GM19395 (cell line): ENCODE data around the gene SMARCA1.

ENCODE experiments used
- ATAC-seq: cut with Tn5 transposase; IDR thresholded peaks from one replicate; pipeline ENCODE4 v1.9.1; 2021; ENCODE audit warnings: mild to moderate bottlenecking, moderate library complexity; ENCODE audit not compliant: unreplicated experiment

The SMARCA1 gene

DNA sequence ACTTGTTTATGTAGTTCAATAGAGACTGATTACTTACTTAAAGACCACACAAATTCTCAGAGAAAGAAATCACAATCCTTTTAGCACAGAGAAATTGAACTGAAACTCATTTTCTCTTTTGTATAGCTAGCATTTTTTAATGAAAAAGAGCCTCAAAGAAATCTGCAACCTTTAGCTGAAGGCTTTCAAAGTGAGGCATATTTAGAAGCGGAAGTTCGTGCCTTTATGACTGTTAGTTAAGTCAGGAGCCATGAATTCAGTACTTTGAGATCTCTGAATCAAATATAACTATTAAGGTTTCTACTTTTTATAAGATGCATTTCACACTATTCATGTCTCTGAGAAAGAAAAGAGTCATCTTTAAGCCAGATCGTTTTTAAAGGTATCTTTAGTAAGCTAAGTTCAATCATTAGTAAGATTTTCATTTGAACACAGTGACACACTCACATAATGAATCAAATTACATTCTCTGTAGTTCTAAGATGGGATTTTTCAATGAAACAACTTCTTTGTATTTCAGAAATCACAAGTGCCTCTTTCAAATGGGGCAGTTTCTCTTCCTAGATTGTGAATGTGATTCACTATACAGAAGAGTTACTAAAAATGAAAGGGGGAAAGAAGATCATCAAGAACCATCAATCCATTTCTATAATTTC, 61.4 kb downstream of the SMARCA1 start:
- no peak for ATAC-seq

DNA sequence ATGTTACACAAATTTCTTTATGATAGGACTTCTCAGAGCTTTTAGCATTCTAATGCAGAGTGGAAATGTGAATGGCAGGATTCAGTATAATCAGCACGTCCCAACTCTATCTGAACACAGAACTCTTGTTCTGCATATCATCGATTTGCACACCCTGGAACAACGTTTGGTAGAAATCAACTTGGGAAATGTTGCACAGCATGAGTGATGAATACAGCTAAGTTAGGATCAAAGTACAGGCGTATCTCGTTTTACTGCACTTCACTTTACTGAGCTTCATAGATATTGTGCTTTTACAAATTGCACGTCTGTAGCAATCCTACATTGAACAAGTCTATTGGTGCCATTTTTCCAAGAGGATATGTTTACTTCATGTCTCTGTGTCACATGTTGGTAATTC, 70.8 kb downstream of the SMARCA1 start:
- no peak for ATAC-seq

DNA sequence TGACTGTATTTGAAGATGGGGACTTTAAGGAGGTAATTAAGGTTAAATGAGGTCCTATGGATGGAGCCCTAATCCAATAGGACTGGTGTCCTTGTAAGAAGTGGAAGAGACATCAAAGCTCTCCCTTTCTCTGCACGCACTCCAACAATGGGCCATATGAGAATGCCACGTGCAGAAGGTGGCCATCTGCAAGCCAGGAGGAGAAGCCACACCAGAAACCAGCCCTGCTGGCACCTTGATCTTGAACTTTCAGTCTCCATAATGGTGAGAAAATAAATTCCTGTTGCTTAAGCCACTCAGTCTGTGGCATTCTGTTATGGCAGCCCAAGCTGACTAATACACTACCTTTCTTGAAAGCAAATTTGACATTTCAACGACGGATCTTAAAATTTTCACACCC, 73.2 kb downstream of the SMARCA1 start:
- ATAC-seq, result no peak

DNA sequence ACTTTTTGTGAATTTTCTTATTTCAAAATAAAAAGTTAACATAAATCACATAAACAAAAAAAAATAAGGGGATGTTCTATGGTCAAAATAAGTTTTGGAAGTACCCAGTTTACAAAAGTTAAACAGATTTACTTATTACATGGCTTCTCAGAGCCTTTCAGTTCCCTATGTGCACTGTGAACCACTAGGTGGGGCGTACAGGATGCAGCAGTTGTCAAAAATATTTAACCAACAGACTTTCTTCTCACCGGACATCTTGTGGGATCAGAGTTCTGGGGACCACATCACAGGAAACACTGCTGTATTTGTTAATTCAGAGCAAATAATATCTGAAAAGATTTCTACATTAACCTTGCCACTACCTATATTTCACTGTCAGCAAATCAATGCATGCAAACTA, 74.1 kb downstream of the SMARCA1 start:
- ATAC-seq, result no peak

DNA sequence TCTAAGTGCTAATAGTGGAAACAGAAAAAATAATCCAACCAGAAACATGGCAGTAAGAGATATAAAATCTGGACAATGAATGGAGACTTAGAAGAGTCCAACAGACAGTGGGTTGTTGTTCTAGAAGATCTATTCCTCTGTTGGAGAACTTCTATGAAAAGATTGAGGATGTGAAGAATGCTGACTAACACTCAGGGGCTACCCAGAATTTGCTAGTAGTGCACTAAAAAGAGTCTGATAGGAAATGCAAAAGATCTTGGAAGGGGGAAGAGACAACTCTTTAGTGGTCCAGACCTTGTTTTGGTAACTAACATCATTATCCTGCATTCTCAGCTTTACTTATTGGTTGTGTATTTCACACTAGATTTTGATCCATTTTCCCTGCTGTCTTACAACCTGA, 77.9 kb downstream of the SMARCA1 start:
- no peak for ATAC-seq

DNA sequence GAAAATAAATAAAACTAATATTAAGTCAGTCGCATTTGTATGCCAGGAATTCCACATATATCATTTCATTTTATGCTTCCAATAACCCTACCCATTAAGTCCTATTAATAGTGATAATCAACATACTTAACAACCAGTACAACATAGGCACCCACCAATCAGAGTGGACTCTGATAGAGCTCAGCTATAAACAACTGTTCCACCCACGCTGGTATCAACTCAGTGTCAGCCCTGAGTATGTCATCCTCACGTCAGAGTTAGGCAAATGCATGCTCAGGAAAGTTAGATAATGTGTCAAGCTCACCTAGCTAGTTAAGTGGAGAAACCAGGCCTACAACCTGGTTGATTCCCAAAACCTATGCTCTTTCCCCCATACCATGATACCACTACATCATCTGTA, 89.3 kb downstream of the SMARCA1 start:
- ATAC-seq, result no peak

DNA sequence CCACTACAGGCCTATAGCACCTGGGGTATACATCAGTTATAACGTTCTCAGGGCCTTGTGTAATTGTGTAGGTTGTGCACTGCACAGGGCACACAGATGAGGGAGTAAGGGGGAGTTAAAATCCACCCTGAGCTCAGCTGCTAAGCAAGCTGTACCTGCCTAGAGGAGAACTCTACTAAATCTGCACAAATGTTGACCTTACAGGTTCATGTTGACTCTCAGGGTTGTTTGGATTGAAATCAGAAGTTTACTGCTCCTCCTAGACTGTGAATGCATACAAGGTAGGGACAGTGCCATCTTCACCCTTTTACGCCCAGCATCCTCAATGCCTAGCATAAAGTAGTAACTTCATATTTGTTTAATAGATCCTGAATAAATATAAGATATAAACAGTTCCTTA, 89.8 kb downstream of the SMARCA1 start:
- no peak for ATAC-seq

DNA sequence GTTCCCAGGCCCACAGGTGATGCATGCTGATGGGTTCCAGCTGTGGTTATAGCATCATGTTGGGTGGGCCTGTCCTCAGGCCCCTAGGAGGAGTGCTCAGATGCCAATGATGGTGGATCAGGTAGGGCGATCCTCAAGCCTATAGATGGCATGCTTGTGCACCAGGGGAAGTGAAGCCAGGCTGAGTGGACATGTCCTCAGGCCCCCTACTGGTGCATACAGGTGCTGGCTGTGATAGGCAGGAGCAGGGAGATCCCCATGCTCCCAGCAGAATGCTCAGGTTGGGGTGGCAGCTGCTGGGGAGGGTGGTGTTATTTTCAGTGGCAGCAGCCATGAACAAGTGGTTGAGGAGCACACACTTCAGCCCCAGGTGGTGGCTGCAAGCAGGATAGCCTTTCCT, 96.0 kb downstream of the SMARCA1 start:
- no peak for ATAC-seq

DNA sequence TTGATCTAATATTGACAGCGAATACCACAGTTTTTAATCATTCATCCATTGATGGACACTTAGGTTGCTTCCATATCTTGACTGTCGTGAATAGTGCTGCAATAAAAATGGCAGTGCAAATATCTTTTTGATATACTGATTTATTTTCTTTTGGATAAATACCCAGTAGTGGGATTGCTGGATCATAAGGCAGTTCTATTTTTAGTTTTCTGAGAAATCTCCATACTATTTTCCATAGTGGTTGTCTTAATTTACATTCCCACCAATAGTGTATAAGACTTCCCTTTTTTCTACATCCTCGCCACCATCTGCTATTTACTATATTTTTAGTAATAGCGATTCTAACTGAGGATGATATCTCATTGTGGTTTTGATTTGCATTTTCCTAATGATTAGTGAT, 100.1 kb downstream of the SMARCA1 start:
- ATAC-seq, result no peak

DNA sequence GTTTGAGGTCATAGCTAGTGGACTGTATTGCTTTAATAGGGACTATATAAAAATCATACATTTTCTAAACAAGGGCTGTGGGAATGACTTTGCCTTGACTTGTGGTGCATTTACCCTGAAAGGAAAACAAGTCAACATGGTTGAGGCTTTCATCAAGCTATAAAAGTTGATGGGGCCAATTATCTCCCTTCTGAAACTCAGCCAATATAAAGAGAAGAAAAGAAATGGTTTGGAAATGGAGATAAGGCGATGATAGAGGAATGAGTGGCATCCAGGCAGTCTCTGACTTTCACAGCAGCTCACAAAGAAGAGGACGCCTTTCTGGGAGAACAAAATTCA, 118.7 kb downstream of the SMARCA1 start:
- ATAC-seq, result no peak

DNA sequence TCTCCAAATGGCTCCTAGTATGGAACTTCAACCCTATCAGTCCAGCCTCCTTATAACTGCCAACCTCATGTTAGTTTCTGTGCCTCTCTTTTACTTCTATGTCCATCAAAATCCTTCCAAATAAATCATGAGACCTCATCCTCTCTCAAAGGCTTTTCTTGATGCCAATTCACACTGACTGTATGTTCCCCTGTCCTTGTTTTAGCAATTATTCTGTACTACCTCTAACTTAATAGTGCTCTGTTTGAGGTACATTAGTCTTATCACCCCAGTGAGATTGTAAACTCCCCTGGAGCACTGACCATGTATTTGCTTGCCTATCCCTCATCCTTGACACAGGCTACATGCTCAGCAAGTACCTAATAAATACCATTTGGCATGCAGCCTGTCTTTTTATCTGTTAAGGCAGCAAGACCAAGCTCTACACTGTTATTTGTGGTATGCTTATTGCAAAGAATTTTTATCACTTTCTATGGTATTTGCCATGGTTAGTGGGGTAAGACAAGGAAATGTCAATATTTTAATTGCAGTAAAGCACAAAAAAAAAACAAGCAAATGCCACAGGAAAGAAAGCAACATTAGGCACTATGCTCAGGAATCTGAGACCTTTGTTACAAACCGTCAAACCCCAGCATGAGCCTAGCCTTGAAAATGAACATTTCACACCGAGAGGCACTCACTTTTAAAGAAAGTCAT, 119.2 kb downstream of the SMARCA1 start:
- ATAC-seq, result no peak
